ENCODE results near the gene SERPINB10. TPM values are rescaled to one million over a fixed set of nuclear protein-coding genes. Genes with fewer than 3 reads are reported as not detected.

The SERPINB10 gene
- polyA plus RNA-seq, 2 of the 4 experiments (the other 2 are of a cell fraction) = not detected

DNA sequence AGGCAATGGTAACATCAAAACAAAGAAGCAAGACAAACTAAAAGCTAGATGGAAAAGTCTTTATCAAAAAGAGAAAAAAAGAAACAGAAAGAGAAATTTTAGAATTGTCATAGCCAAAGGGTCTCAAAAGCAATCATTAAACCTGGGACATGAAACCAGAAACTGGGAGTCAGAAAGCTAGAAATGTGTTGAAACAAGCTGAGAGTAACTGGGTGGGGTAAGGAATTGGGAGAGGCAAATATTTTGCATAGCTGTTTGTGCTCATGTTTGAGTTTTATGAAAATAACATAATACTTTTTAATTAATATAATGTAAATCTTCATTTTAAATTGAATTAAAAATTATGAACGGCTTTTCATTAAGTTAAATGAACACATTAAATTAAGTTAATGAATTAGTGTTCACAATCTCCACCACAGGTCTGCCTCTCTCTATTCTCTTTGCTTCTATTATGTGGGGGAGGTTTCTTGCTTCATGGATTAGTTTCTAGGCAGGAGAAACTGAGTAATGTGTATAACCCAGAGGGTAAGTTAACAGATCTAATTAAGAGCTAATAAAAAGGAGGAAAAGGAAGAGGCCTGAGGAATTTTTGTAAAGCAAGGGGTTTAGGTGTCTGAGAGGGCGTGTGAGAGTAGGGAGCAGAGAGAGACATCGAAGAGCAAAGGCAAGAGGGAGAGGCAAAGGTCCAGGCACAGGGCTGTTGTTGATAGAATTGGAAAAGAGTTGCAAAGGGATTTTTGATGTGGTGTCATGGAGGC, 40.2 kb upstream of the SERPINB10 start:
- ChIA-PET CTCF (no interaction called here), POLR2A (no interaction called here)
- Histone ChIP-seq H3K4me1 (no peaks in the 10 kb centered on the region), H3K4me3 (no peak overlapping the region), H3K4me2 (no peak overlapping the region), H3K27ac (no peak overlapping the region), H3K9me3 (no peaks in the 10 kb centered on the region)
- DNase-seq (ENCODE audit: low read depth in 1 of 2, low spot score in 1 of 2) = no peak
- no peak for FAIRE-seq
- TF ChIP-seq, protein P1, sequence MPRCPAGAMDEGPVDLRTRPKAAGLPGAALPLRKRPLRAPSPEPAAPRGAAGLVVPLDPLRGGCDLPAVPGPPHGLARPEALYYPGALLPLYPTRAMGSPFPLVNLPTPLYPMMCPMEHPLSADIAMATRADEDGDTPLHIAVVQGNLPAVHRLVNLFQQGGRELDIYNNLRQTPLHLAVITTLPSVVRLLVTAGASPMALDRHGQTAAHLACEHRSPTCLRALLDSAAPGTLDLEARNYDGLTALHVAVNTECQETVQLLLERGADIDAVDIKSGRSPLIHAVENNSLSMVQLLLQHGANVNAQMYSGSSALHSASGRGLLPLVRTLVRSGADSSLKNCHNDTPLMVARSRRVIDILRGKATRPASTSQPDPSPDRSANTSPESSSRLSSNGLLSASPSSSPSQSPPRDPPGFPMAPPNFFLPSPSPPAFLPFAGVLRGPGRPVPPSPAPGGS (IDR thresholded peaks at IDR 0.05) = no peak
- TF ChIP-seq, protein P2, sequence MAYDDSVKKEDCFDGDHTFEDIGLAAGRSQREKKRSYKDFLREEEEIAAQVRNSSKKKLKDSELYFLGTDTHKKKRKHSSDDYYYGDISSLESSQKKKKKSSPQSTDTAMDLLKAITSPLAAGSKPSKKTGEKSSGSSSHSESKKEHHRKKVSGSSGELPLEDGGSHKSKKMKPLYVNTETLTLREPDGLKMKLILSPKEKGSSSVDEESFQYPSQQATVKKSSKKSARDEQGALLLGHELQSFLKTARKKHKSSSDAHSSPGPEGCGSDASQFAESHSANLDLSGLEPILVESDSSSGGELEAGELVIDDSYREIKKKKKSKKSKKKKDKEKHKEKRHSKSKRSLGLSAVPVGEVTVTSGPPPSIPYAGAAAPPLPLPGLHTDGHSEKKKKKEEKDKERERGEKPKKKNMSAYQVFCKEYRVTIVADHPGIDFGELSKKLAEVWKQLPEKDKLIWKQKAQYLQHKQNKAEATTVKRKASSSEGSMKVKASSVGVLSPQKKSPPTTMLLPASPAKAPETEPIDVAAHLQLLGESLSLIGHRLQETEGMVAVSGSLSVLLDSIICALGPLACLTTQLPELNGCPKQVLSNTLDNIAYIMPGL (CRISPR knock-in tag; IDR thresholded peaks at IDR 0.05; ENCODE audit: borderline replicate concordance) = no peak
- TF ChIP-seq MAZ (IDR thresholded peaks at IDR 0.05; ENCODE audit: borderline replicate concordance, low read depth, low read length) = no peak
- TF ChIP-seq ZFP36 (IDR thresholded peaks at IDR 0.05; ENCODE audit: borderline replicate concordance, partially characterized antibody) = no peak
- no peak for TF ChIP-seq TFCP2L1 (CRISPR knock-in tag; IDR thresholded peaks at IDR 0.05)
- no peak for TF ChIP-seq BHLHE40 (IDR thresholded peaks at IDR 0.05; ENCODE audit: low read depth, low read length)
- no peak for TF ChIP-seq MYC (IDR thresholded peaks at IDR 0.05; ENCODE audit: borderline replicate concordance, low read length)
- no peak for TF ChIP-seq EP300 (IDR thresholded peaks at IDR 0.05)
- TF ChIP-seq ZSCAN20 (CRISPR knock-in tag; IDR thresholded peaks at IDR 0.05) = no peak
- TF ChIP-seq HOXB5 (CRISPR knock-in tag; IDR thresholded peaks at IDR 0.05) = no peak
- TF ChIP-seq, protein P3, sequence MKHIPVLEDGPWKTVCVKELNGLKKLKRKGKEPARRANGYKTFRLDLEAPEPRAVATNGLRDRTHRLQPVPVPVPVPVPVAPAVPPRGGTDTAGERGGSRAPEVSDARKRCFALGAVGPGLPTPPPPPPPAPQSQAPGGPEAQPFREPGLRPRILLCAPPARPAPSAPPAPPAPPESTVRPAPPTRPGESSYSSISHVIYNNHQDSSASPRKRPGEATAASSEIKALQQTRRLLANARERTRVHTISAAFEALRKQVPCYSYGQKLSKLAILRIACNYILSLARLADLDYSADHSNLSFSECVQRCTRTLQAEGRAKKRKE (CRISPR knock-in tag; IDR thresholded peaks at IDR 0.05; ENCODE audit: low read depth) = no peak
- no peak for TF ChIP-seq CBX2 (IDR thresholded peaks at IDR 0.05; ENCODE audit: borderline replicate concordance, low read depth)
- no peak for TF ChIP-seq HEYL (CRISPR knock-in tag; IDR thresholded peaks at IDR 0.05)
- no peak for TF ChIP-seq CEBPB (IDR thresholded peaks at IDR 0.05)
- no peak for TF ChIP-seq MAFK (IDR thresholded peaks at IDR 0.05; ENCODE audit: partially characterized antibody)
- no peak for TF ChIP-seq RNF2 (IDR thresholded peaks at IDR 0.05; ENCODE audit: borderline replicate concordance, low read depth)
- WGBS (ENCODE audit: missing lambda C conversion rate) = 5% methylated on average over 3 of the region's 3 CpGs
- ATAC-seq = no peak

DNA sequence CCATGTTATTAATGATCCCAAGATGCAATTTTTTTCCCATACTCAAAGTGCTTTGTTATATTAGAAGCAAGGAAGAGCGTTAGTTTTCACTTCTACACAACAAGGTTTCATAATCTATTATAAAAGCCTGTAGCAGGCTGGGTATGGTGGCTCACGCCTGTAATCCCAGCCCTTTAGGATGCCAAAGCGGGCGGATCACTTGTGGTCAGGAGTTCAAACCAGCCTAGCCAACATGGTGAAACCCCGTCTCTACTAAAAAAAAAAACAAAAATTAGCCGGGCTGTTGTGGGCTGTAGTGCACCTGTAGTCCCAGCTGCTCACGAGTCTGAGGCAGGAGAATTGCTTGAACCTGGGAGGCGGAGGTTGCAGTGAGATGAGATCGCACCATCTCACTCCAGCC, 39.2 kb upstream of the SERPINB10 start:
- CTCF ChIA-PET = no interaction called here
- ATAC-seq = no peak
- Histone ChIP-seq H3K4me3 (no peak overlapping the region), H3K9me3 (no peaks in the 10 kb centered on the region), H3K4me1 (no peaks in the 10 kb centered on the region), H3K4me2 (no peak overlapping the region), H3K27ac (no peak overlapping the region)
- FAIRE-seq = no peak
- no peak for DNase-seq (ENCODE audit: low read depth in 1 of 2, low spot score in 1 of 2)
- no peak for TF ChIP-seq EHF (CRISPR knock-in tag; IDR thresholded peaks at IDR 0.05)
- TF ChIP-seq, protein P4, sequence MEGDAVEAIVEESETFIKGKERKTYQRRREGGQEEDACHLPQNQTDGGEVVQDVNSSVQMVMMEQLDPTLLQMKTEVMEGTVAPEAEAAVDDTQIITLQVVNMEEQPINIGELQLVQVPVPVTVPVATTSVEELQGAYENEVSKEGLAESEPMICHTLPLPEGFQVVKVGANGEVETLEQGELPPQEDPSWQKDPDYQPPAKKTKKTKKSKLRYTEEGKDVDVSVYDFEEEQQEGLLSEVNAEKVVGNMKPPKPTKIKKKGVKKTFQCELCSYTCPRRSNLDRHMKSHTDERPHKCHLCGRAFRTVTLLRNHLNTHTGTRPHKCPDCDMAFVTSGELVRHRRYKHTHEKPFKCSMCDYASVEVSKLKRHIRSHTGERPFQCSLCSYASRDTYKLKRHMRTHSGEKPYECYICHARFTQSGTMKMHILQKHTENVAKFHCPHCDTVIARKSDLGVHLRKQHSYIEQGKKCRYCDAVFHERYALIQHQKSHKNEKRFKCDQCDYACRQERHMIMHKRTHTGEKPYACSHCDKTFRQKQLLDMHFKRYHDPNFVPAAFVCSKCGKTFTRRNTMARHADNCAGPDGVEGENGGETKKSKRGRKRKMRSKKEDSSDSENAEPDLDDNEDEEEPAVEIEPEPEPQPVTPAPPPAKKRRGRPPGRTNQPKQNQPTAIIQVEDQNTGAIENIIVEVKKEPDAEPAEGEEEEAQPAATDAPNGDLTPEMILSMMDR (IDR thresholded peaks at IDR 0.05) = no peak
- no peak for TF ChIP-seq TP53 (CRISPR knock-in tag; IDR thresholded peaks at IDR 0.05)
- TF ChIP-seq TFCP2L1 (CRISPR knock-in tag; IDR thresholded peaks at IDR 0.05) = no peak
- no peak for TF ChIP-seq MAZ (IDR thresholded peaks at IDR 0.05; ENCODE audit: borderline replicate concordance, low read depth, low read length)
- TF ChIP-seq ZNF302 (CRISPR knock-in tag; IDR thresholded peaks at IDR 0.05) = no peak
- TF ChIP-seq HOXB13 (CRISPR knock-in tag; IDR thresholded peaks at IDR 0.05; ENCODE audit: low read depth) = no peak
- TF ChIP-seq ZSCAN20 (CRISPR knock-in tag; IDR thresholded peaks at IDR 0.05) = no peak
- no peak for TF ChIP-seq SMC3 (IDR thresholded peaks at IDR 0.05)
- no peak for TF ChIP-seq NFE2L2 (conservative IDR thresholded peaks at IDR 0.05; ENCODE audit: low read length)
- no peak for TF ChIP-seq NPAS2 (CRISPR knock-in tag; IDR thresholded peaks at IDR 0.05; ENCODE audit: borderline replicate concordance)
- WGBS (ENCODE audit: missing lambda C conversion rate) = 62% methylated on average over 9 of the region's 9 CpGs
- POLR2A ChIA-PET = no interaction called here
